A549 (cell line): Measurements from ENCODE around the gene NFIX. TPM values are rescaled to one million over a fixed set of nuclear protein-coding genes. Genes with fewer than 3 reads are reported as not detected.

Experiments
- ATAC-seq, 2 experiments: fragments of 200-7000 bp in 1 of 2; fragments of >200 bp in 1 of 2; cut with Nextera tagmentation in 1 of 2; cut with Tn5 transposase in 1 of 2; 3 replicates each; pipeline versions ENCODE4 v1.8.0 to v1.9.1; 2018 to 2020; ENCODE audit warnings: mild to moderate bottlenecking in 1 of 2, moderate library complexity in 1 of 2
- CTCF ChIA-PET: fragments of 300-600 bp; sonication (Branson Sonifier 250); formaldehyde crosslinking; extraction: SDS; loops from one replicate; lab custom pipeline; 2021; ENCODE audit warnings: antibody characterized with exemption, inconsistent platforms; lab: Yijun Ruan, JAX
- POLR2A ChIA-PET: fragments of 350-600 bp; formaldehyde crosslinking; extraction: SDS; loops from one replicate; lab custom pipeline; 2021; ENCODE audit warnings: antibody characterized with exemption, inconsistent platforms; lab: Yijun Ruan, JAX
- DNase-seq, 2 experiments: peaks; one replicate each; pipeline versions ENCODE4 v3.0.0 to v3.0.0-alpha.2; 2011 to 2016; ENCODE audit warnings: low read depth in 1 of 2, low spot score in 1 of 2
- FAIRE-seq: peaks from 2 replicates; lab custom pipeline; 2011; peaks lifted over from hg19 to GRCh38; lab: Jason Lieb, UNC
- H3K27ac ChIP-seq, 2 experiments: fragments of >200 bp; sonication (Bioruptor Twin); formaldehyde crosslinking; 3 replicates each; pipeline ENCODE4 v1.5.1; 2016 to 2017
- H3K4me1 ChIP-seq: fragments of >200 bp; sonication (Bioruptor Twin); formaldehyde crosslinking; 3 replicates; pipeline ENCODE4 v1.6.1; 2016
- H3K4me2 ChIP-seq: fragments of >200 bp; sonication (Bioruptor Twin); formaldehyde crosslinking; 3 replicates; pipeline ENCODE4 v1.6.1; 2016
- H3K4me3 ChIP-seq: fragments of >200 bp; sonication (Bioruptor Twin); formaldehyde crosslinking; 3 replicates; pipeline ENCODE4 v1.5.1; 2016
- H3K9me3 ChIP-seq: fragments of >200 bp; sonication (Bioruptor Twin); formaldehyde crosslinking; 3 replicates; pipeline ENCODE4 v1.6.1; 2016
- CBX8 ChIP-seq: fragments of 200-600 bp; sonication (generic); IDR thresholded peaks from 2 replicates; pipeline ENCODE4 v1.6.1; 2016
- CEBPB ChIP-seq, 2 experiments: fragments of >200 bp in 1 of 2; sonication (Bioruptor Twin) in 1 of 2; formaldehyde crosslinking in 1 of 2; IDR thresholded peaks; 2 replicates each; pipeline ENCODE4 v1.6.1; 2012 to 2016
- EP300 ChIP-seq, 2 experiments: fragments of >200 bp; sonication (Bioruptor Twin); formaldehyde crosslinking; IDR thresholded peaks; 2 replicates in 1 of 2; 3 replicates in 1 of 2; pipeline ENCODE4 v1.6.1; 2016 to 2017
- FOSL2 ChIP-seq, 2 experiments: fragments of 450-650 bp in 1 of 2; fragments of >200 bp in 1 of 2; sonication (Bioruptor Twin) in 1 of 2; formaldehyde crosslinking; IDR thresholded peaks; 2 replicates each; pipeline versions ENCODE4 v1.5.0 to v1.6.1; 2016 to 2020; ENCODE audit warnings: mild to moderate bottlenecking in 1 of 2, moderate library complexity in 1 of 2
- GATA3 ChIP-seq: IDR thresholded peaks from 2 replicates; pipeline ENCODE4 v1.6.1; 2012; ENCODE audit warnings: borderline replicate concordance
- HDAC2 ChIP-seq: fragments of 200-600 bp; sonication (generic); IDR thresholded peaks from 2 replicates; pipeline ENCODE4 v1.6.1; 2016
- HEYL ChIP-seq: fragments of 250-450 bp; sonication (Bioruptor Pico); IDR thresholded peaks from 2 replicates; pipeline ENCODE4 v1.8.0; 2021; ENCODE audit warnings: mild to moderate bottlenecking, moderate library complexity
- HOXA7 ChIP-seq: fragments of 250-450 bp; sonication (Bioruptor Pico); IDR thresholded peaks from 2 replicates; pipeline ENCODE4 v1.5.0; 2020; ENCODE audit warnings: mild to moderate bottlenecking, moderate library complexity
- HOXB5 ChIP-seq: fragments of 250-450 bp; sonication (Bioruptor Pico); IDR thresholded peaks from 2 replicates; pipeline ENCODE4 v1.5.0; 2020; ENCODE audit warnings: mild to moderate bottlenecking, moderate library complexity
- JUNB ChIP-seq: fragments of >200 bp; sonication (Bioruptor Twin); formaldehyde crosslinking; IDR thresholded peaks from 2 replicates; pipeline ENCODE4 v1.6.1; 2016
- KDM1A ChIP-seq: fragments of 200-600 bp; sonication (generic); IDR thresholded peaks from 2 replicates; pipeline ENCODE4 v1.6.1; 2016; ENCODE audit warnings: low read depth, mild to moderate bottlenecking
- KDM5A ChIP-seq: fragments of 200-600 bp; sonication (generic); IDR thresholded peaks from 2 replicates; pipeline ENCODE4 v1.6.1; 2016; ENCODE audit warnings: antibody characterized with exemption, mild to moderate bottlenecking
- MAZ ChIP-seq: fragments of 150-350 bp; IDR thresholded peaks from 2 replicates; pipeline ENCODE4 v1.6.1; 2014; ENCODE audit warnings: antibody characterized with exemption, low read depth, low read length, borderline replicate concordance
- MYC ChIP-seq: IDR thresholded peaks from 2 replicates; pipeline ENCODE4 v1.6.1; 2012; ENCODE audit warnings: mild to moderate bottlenecking, inconsistent platforms, low read length, improper control_type of control experiment, borderline replicate concordance
- NFE2L2 ChIP-seq: fragments of 150-350 bp; conservative IDR thresholded peaks from 2 replicates; pipeline ENCODE4 v1.6.1; 2014; ENCODE audit warnings: low read length
- NR3C1 ChIP-seq: fragments of >200 bp; sonication (Bioruptor Twin); formaldehyde crosslinking; IDR thresholded peaks from 3 replicates; pipeline ENCODE4 v1.6.1; 2017
- POLR2A ChIP-seq: IDR thresholded peaks from 2 replicates; pipeline ENCODE4 v1.6.1; 2012; ENCODE audit warnings: mild to moderate bottlenecking, low read length
- POLR2AphosphoS2 ChIP-seq: conservative IDR thresholded peaks from 2 replicates; pipeline ENCODE4 v1.6.1; 2012; ENCODE audit warnings: low read length, improper control_type of control experiment, inconsistent platforms
- RAD21 ChIP-seq, 2 experiments: fragments of >200 bp in 1 of 2; sonication (Bioruptor Twin) in 1 of 2; formaldehyde crosslinking in 1 of 2; IDR thresholded peaks in 1 of 2; conservative IDR thresholded peaks in 1 of 2; 2 replicates in 1 of 2; 3 replicates in 1 of 2; pipeline ENCODE4 v1.6.1; 2012 to 2018; ENCODE audit warnings: inconsistent platforms in 1 of 2
- RARB ChIP-seq: fragments of 250-450 bp; sonication (Bioruptor Pico); IDR thresholded peaks from 2 replicates; pipeline ENCODE4 v1.8.0; 2021; ENCODE audit warnings: mild to moderate bottlenecking, moderate library complexity
- RFX5 ChIP-seq: fragments of 450-650 bp; IDR thresholded peaks from 2 replicates; pipeline ENCODE4 v1.7.1; 2014; ENCODE audit warnings: antibody characterized with exemption, mild to moderate bottlenecking, moderate library complexity
- RNF2 ChIP-seq: fragments of 200-600 bp; sonication (generic); IDR thresholded peaks from 2 replicates; pipeline ENCODE4 v1.6.1; 2016; ENCODE audit warnings: low read depth, mild to moderate bottlenecking, antibody characterized with exemption, moderate library complexity, borderline replicate concordance
- SREBF2 ChIP-seq: fragments of 450-650 bp; IDR thresholded peaks from 2 replicates; pipeline ENCODE4 v1.6.1; 2014; ENCODE audit warnings: mild to moderate bottlenecking, moderate library complexity
- TFCP2L1 ChIP-seq: fragments of 250-450 bp; sonication (Bioruptor Pico); IDR thresholded peaks from 2 replicates; pipeline ENCODE4 v1.5.0; 2021; ENCODE audit warnings: mild to moderate bottlenecking
- ZC3H11A ChIP-seq: fragments of 450-650 bp; IDR thresholded peaks from 2 replicates; pipeline ENCODE4 v1.6.1; 2014; ENCODE audit warnings: antibody characterized with exemption, mild to moderate bottlenecking
- ZFP36 ChIP-seq: fragments of 450-650 bp; IDR thresholded peaks from 2 replicates; pipeline ENCODE4 v1.6.1; 2014; ENCODE audit warnings: borderline replicate concordance; ENCODE audit not compliant: partially characterized antibody
- ZNF302 ChIP-seq: fragments of 250-450 bp; sonication (Bioruptor Pico); IDR thresholded peaks from 2 replicates; pipeline ENCODE4 v1.9.0; 2021; ENCODE audit warnings: inconsistent platforms, mild to moderate bottlenecking, moderate library complexity
- WGBS: methylation state at CpG from one replicate; pipeline ENCODE4 v1.1.6; 2017; ENCODE audit errors: missing lambda C conversion rate; 5-methylcytosine and 5-hydroxymethylcytosine counted together
- polyA plus RNA-seq, 4 experiments: library from polyadenylated mRNA; depleted of rRNA in 3 of 4; stranded (reverse); fragments of >200 nt; fragmentation: RNase III in 1 of 4; extraction: RNeasy Plus Mini Kit Qiagen cat#74134 plus additional on column Dnase treatment in 1 of 4; gene quantifications; 2 replicates in 3 of 4; 3 replicates in 1 of 4; pipeline ENCODE4 v1.2.3, GENCODE V29; 2011 to 2017
- TF ChIP-seq, protein P1 (sequence below): fragments of 150-350 bp; IDR thresholded peaks from 2 replicates; pipeline ENCODE4 v1.6.1; 2014; ENCODE audit warnings: low read depth, mild to moderate bottlenecking, low read length
- TF ChIP-seq, protein P2 (sequence below): IDR thresholded peaks from 2 replicates; pipeline ENCODE4 v1.6.1; 2012; ENCODE audit warnings: low read depth, borderline replicate concordance
- TF ChIP-seq, protein P3 (sequence below): fragments of >200 bp; sonication (Bioruptor Twin); formaldehyde crosslinking; IDR thresholded peaks from 3 replicates; pipeline ENCODE4 v1.5.1; 2016
- TF ChIP-seq, protein P4 (sequence below): fragments of 250-450 bp; sonication (Bioruptor Pico); IDR thresholded peaks from 2 replicates; pipeline ENCODE4 v1.5.0; 2020; ENCODE audit warnings: low read depth, mild to moderate bottlenecking, moderate library complexity
- TF ChIP-seq, protein P5 (sequence below): fragments of 450-650 bp; IDR thresholded peaks from 2 replicates; pipeline ENCODE4 v1.6.1; 2014; ENCODE audit warnings: antibody characterized with exemption

The NFIX gene
- polyA plus RNA-seq, 2 of the 4 experiments (the other 2 are of a cell fraction) = 0.52 to 3.0 TPM

DNA sequence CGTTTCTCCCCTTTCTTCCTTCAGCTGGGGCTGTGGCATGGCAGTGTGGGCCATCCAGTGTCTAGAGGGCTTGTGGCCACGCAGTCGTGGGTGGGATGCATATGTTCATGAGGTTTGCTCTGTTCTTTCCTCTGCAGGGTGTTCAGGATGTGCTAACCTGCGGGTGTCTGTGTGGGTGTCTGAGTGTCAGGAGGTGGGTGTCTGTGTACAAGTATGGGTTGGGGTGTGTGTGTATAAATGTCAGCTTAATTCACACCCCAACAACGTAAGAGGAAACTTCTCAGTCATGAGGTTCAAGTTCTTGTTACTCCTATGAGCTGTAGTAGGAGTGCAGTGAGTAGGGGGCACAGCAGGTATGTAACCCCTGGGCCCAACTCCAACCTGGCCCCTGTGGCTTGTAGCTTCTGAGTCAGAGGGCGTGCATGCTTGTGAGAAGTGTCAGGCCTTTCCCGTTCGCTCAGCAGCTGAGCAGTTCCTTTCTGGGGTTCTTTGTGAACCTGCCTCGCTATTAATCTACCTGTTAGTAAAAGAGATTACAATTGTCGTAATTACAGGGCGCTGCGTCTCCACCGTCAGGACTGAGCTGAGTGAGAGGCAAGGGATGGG, 49.1 kb downstream of the NFIX start:
- POLR2A ChIA-PET = no interaction called here
- H3K4me1 ChIP-seq = no peaks in the 10 kb centered on the region
- no peak for DNase-seq
- H3K4me2 ChIP-seq = no peak overlapping the region
- H3K9me3 ChIP-seq = no peaks in the 10 kb centered on the region
- no peak for FAIRE-seq
- 76% methylated on average over 13 of the region's 13 CpGs for WGBS
- no peak overlapping the region for H3K4me3 ChIP-seq
- no peak overlapping the region for H3K27ac ChIP-seq
- TF ChIP-seq CEBPB (IDR thresholded peaks at IDR 0.05) (no peak), KDM1A (no peak), HOXA7 (no peak), EP300 (IDR thresholded peaks at IDR 0.05) (no peak), ZC3H11A (no peak), MAZ (no peak), SREBF2 (no peak), ZFP36 (no peak), CBX8 (no peak), RAD21 (conservative IDR thresholded peaks at IDR 0.05 in 1 of 2, IDR thresholded peaks at IDR 0.05 in 1 of 2) (no peak), HEYL (CRISPR knock-in tag) (no peak), JUNB (no peak), RARB (CRISPR knock-in tag) (no peak), NR3C1 (no peak)
- TF ChIP-seq, protein P1, sequence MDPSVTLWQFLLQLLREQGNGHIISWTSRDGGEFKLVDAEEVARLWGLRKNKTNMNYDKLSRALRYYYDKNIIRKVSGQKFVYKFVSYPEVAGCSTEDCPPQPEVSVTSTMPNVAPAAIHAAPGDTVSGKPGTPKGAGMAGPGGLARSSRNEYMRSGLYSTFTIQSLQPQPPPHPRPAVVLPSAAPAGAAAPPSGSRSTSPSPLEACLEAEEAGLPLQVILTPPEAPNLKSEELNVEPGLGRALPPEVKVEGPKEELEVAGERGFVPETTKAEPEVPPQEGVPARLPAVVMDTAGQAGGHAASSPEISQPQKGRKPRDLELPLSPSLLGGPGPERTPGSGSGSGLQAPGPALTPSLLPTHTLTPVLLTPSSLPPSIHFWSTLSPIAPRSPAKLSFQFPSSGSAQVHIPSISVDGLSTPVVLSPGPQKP = no peak
- TF ChIP-seq, protein P2, sequence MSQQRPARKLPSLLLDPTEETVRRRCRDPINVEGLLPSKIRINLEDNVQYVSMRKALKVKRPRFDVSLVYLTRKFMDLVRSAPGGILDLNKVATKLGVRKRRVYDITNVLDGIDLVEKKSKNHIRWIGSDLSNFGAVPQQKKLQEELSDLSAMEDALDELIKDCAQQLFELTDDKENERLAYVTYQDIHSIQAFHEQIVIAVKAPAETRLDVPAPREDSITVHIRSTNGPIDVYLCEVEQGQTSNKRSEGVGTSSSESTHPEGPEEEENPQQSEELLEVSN = no peak
- TF ChIP-seq, protein P3, sequence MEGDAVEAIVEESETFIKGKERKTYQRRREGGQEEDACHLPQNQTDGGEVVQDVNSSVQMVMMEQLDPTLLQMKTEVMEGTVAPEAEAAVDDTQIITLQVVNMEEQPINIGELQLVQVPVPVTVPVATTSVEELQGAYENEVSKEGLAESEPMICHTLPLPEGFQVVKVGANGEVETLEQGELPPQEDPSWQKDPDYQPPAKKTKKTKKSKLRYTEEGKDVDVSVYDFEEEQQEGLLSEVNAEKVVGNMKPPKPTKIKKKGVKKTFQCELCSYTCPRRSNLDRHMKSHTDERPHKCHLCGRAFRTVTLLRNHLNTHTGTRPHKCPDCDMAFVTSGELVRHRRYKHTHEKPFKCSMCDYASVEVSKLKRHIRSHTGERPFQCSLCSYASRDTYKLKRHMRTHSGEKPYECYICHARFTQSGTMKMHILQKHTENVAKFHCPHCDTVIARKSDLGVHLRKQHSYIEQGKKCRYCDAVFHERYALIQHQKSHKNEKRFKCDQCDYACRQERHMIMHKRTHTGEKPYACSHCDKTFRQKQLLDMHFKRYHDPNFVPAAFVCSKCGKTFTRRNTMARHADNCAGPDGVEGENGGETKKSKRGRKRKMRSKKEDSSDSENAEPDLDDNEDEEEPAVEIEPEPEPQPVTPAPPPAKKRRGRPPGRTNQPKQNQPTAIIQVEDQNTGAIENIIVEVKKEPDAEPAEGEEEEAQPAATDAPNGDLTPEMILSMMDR = no peak
- TF ChIP-seq, protein P4, sequence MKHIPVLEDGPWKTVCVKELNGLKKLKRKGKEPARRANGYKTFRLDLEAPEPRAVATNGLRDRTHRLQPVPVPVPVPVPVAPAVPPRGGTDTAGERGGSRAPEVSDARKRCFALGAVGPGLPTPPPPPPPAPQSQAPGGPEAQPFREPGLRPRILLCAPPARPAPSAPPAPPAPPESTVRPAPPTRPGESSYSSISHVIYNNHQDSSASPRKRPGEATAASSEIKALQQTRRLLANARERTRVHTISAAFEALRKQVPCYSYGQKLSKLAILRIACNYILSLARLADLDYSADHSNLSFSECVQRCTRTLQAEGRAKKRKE (CRISPR knock-in tag) = no peak
- ATAC-seq = no peak
- CTCF ChIA-PET = interaction anchor here (0.9 to 5.5 kb wide), 4 partner anchors 10 to 59 kb away, joined by 3 to 28 read pairs (median 6); no protein-coding TSS in a partner anchor

DNA sequence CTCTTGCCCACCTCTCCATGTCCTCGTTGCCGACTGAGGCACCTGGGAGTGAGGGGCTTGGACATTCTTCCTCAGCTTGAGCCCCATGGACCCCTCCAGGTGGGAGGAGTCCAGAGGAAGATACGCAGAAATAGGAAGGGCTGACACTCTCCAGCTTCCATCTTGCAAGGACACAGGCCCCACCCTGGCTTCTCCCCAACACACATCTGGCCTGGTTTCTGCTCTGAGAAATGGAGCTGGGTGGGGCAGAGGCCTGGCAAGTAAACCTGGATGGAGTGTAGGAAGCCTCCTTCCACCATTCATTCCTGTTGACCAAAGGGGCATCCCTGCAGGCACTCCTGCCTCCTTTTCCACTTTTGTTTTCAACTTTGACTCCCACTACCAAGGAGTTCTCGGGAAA, 50.5 kb downstream of the NFIX start:
- CTCF ChIA-PET = interaction anchor here (0.7 to 5.5 kb wide), 4 partner anchors 12 to 48 kb away, joined by 3 to 28 read pairs (median 8); no protein-coding TSS in a partner anchor
- TF ChIP-seq RNF2 = no peak
- TF ChIP-seq HOXB5 (CRISPR knock-in tag) = no peak
- TF ChIP-seq RARB (CRISPR knock-in tag) = no peak
- no peak for TF ChIP-seq TFCP2L1 (CRISPR knock-in tag)
- no peak for TF ChIP-seq NFE2L2
- TF ChIP-seq POLR2A = no peak
- no peak for TF ChIP-seq HDAC2
- TF ChIP-seq, protein P2 = no peak
- no peak for TF ChIP-seq POLR2AphosphoS2
- no peak for TF ChIP-seq CBX8
- TF ChIP-seq MYC = no peak
- no peak for TF ChIP-seq KDM5A
- TF ChIP-seq RAD21 (conservative IDR thresholded peaks at IDR 0.05 in 1 of 2, IDR thresholded peaks at IDR 0.05 in 1 of 2) = no peak
- no peak for TF ChIP-seq HOXA7
- TF ChIP-seq, protein P5, sequence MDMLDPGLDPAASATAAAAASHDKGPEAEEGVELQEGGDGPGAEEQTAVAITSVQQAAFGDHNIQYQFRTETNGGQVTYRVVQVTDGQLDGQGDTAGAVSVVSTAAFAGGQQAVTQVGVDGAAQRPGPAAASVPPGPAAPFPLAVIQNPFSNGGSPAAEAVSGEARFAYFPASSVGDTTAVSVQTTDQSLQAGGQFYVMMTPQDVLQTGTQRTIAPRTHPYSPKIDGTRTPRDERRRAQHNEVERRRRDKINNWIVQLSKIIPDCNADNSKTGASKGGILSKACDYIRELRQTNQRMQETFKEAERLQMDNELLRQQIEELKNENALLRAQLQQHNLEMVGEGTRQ = no peak
- TF ChIP-seq ZNF302 (CRISPR knock-in tag) = no peak
- no peak for TF ChIP-seq RFX5
- no peak for TF ChIP-seq FOSL2 (IDR thresholded peaks at IDR 0.05)
- TF ChIP-seq FOSL2 (CRISPR knock-in tag; IDR thresholded peaks at IDR 0.05) = no peak
- TF ChIP-seq GATA3 = no peak
- no peak for TF ChIP-seq EP300 (IDR thresholded peaks at IDR 0.05)
- no peak for ATAC-seq
- Histone ChIP-seq H3K27ac (no peak overlapping the region), H3K9me3 (no peaks in the 10 kb centered on the region), H3K4me3 (no peak overlapping the region), H3K4me1 (no peaks in the 10 kb centered on the region), H3K4me2 (no peak overlapping the region)
- FAIRE-seq = no peak
- POLR2A ChIA-PET = no interaction called here
- DNase-seq = no peak
- 56% methylated on average over 4 of the region's 4 CpGs for WGBS
